GM19468 (cell line): ENCODE data around the gene KAZN.
"Not testable (repeated sequence)": the region's sequence is repeated elsewhere in the genome, so short reads cannot be mapped to it uniquely, and the experiment has no call there.

ENCODE experiments used
- ATAC-seq: cut with Tn5 transposase; IDR thresholded peaks from one replicate; pipeline ENCODE4 v1.9.1; 2021; ENCODE audit warnings: mild to moderate bottlenecking, moderate library complexity, moderate number of reproducible peaks; ENCODE audit not compliant: unreplicated experiment; ENCODE audit errors: extremely low read depth

KAZN gene

DNA sequence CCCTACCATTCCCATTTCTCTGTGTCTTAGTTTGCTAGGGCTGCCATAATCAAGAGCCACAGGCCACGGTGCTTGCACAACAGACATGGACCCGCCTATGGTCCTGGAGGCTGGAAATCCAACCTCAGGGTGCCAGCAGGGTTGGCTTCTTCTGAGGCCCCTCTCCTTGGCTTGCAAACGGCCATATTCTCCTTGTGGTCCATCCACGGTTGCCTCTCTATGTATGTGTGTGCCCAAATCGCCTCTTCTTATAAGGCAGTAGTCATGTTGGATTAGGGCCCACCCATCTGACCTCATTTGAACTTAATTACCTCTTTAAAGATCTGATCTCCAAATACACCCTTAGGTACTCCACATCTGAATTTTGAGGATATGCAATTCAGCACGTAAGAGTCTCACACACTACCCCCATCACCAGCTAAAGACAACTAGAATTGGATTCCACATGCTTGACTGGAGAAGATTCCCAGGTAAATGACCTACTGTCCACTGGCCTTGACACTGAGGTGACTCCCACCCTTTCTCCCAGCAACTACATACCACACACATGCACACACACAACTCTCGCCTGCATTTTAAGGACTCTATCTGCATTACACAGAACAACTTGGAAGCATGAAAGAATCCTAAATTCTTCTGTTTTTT is 526.7 kb downstream of the KAZN start:
- ATAC-seq = no peak

DNA sequence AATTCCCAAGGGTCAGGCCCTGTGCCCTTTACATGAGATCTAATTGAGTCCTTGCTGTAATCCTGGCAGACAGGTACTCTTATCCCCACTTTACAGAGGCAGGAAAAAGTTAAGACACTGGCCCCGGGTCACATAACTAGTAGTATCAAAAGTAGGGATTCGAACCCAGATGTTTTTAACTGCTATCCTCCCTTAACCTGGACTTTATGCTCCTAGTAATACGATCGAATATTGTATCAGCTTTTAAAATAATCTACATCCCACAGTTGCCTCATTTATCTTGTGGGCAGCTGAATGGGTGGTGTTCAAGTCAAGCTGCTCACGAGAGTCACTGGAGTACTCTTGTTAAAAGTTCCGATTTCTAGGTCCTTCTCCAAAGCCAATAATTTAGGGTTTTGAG is 529.6 kb downstream of the KAZN start:
- no peak for ATAC-seq

DNA sequence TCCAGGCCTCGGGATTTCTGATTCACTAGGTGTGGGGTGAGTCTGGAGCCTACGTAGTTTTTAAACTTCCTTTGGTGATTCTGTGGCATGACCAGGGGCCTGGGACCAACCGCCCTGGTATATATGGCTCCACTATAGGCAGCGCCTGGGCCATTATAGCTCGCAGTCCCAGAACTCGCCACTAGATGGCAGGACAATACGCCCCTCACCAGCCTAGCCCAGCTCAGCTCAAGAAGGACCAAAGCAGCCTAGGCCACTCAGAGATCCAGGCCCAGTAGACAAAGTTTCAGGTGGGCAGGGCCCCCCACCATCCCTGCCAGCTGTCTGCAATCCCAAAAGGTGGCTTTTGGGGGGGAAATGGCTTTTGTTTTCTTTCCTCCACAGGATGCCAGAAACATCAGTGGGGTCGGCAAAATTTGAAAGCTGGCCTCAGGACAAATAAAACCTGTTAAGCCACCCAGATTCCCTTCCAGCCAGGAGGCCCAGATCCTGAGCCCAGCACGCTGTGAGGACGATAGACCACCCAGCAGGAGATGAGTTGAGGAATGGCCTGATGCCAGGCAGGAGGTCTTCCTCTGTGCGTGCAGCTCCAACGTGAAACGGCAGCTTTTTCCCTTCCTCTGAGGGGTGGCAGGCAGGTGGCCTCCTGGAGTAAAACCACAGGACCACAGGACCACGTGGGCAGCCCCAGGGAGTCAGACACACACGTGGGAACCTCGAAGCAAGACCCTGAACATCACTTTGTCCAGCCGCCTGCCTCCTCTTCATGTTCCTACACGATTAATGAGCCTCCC is 530.2 kb downstream of the KAZN start:
- ATAC-seq = no peak

DNA sequence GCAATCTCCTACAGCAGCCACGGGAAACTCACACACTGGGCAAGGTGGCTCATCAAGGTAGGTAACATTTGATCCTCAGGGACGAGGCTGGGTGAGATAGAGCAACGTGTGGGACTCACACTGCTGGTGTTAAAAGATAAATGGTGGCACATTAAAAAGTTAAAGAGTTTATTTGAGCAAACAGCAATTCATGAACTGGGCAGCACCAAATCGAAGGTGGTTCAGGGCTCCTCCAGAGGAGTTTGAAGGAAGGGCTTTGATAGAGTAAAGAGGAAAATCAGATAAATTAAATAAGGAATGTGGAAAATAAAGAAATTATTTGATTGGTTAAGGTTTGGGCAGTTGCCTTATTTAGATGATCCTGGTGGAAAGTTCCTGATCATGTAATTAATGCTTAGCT is 531.5 kb downstream of the KAZN start:
- no peak for ATAC-seq

DNA sequence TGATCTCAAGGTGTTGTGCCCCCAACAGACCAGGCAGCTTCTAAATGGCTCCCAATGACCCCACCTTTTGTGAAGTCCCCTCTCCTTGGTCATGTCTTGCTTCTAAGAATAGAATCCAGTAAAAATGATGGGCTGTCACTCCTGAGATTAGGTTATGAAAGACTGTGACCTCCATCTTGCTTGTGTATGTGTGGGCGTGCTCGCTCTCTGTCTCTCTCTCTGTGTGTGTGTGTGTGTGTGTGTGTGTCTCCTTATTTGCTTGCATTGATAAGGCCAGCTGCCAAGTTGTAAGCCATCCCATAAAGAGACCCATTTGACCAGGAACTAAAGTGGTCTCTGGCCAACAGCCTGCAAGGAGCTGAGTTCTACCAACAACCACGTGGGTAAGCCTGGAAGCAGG is 532.1 kb downstream of the KAZN start:
- no peak for ATAC-seq

DNA sequence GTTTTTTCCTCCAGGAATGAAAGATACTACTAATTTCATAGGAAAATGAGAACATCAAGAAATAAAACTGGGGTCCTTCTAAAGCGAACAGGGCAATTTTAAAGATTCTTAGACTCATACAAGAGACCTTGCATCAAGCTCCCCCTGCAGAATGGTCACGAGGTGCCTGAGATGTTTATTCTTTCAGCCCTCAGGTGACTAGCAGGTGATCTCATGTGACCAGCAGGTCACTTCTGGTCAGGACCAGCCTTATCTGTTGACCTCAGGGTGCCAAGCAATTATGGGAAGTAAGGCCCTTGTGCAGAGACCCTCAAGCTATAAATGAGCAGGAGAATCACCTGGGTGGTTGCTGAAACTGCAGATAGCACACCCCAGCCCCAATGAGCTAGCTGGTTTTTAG is 534.5 kb downstream of the KAZN start:
- no peak for ATAC-seq

DNA sequence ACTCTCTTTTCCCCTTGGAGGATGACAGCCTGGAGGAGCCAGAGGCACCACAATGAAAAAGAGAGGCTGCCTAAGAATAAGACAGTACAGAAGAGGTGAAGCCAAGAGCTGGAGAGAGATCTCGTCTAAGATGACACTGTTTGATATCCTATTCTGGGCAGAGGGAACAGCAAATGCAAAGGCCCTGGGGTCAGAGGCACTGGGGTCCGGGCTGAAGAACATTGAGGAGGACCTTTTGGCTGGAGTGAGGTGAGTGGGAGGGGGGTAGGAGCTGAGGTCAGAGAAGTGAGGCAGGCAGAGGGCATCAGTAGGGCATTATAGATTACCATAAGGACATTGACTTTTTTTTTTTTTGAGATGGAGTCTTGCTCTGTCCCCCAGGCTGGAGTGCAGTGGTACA is 535.8 kb downstream of the KAZN start:
- ATAC-seq = no peak

DNA sequence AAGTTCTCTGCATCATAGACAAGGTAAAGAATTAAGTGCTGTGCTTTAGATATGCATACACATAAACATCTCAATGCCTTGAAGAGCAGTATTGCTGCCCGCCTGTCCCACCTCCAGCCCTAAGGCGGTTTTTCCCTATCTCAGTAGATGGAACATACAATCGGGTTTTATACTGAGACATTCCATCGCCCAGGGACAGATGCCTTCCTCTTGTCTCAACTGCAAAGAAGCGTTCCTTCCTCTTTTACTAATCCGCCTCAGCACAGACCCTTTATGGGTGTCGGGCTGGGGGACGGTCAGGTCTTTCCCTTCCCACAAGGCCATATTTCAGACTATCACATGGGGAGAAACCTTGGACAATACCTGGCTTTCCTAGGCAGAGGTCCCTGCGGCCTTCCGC is 537.1 kb downstream of the KAZN start:
- ATAC-seq = not testable (repeated sequence)

DNA sequence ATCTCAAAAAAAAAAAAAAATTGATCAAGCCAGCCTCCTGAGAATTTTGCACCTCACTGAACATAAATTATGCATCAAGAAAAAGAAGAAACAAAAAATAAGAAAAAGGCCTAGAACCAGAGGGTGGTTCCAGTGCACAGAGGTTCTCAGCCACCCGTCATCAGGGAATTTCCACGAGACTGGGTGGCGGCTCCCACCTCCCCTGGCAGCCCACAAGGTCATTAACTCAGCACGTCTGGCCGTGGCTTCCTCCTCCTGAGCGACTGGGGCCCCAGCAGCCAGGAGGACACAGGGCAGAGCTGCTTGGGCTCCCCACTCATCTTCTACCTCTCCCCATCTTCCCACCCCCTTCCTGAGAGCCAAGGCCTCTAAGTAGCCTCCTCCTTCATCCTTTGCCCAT is 539.3 kb downstream of the KAZN start:
- no peak for ATAC-seq

DNA sequence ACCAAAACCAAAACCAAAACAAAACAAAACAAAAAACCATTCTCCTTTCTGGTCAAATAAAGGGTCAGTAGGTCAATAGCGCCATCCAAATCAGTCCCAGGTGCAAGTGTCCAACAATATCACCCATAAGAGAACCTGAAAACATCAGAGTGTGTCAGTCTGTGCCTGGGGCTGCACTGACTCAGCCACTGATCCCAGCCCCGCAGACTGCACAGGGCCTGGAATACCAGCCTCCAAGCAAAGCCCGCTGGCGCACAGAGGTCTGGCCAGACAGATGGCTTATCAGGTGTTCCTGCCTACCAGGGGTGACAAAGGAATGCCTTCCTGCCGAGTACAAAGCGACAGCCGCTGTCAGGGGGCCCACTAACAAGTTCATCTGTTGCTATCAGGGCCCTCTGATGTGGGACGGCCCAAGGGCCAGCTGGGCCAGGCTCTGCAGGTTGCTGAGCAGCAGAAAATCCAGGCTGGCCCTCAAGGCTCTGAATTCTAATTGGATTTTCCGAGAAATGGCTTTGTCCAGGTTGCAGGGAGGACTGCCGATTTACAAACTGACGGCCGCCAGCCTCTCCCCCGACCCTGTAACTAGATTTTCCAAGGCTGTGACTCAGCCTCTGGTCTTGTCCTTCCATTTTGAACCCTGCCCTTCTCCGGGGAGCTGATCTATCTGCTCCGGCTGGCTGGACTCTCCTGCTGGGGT is 541.3 kb downstream of the KAZN start:
- no peak for ATAC-seq

DNA sequence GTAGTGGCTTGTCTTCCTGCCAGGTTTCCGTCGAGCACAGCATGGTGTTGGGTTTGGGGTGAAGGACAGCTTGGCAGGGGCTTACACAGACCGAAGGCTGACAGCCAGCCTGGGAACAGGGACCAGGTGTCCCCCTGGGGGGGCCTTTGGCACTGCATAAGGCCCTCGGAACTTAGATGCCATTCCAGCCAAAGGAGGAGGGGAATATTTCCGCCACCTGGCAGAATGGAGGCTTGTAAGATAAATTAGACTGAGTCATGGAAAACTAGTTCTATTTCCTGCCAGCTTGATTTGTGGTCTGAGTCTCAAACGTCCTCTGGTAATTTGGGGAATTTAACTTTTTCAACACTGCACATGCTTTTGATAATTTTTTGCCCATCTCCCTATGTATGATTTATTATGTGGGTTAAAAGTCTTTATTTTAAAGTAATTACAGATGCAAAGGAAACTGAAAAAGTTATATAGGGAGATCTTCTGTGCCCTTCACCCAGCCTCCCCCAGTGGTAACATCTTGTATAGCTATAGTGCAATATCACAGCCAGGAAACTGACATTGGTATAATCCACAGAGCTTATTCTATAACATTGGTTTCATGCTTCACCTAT is 543.6 kb downstream of the KAZN start:
- no peak for ATAC-seq

DNA sequence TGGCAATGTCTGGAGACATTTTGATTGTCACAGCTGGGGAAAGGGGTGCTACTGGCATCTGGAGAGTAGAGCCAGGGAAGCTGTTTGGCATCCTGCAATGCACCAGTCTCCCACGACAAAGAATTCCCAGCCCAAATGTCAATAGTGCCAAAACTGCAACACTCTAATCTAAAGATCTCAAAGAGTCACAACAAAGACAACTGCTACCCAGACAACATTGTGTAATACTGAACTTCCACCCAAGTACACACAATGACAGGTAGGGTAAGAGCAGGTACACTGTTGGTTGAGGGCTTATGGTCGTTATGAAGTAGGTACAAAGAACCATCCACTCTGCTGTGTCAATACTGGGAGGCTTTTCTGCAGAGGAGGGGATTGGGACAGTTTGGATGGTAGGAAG is 546.8 kb downstream of the KAZN start:
- ATAC-seq = no peak

DNA sequence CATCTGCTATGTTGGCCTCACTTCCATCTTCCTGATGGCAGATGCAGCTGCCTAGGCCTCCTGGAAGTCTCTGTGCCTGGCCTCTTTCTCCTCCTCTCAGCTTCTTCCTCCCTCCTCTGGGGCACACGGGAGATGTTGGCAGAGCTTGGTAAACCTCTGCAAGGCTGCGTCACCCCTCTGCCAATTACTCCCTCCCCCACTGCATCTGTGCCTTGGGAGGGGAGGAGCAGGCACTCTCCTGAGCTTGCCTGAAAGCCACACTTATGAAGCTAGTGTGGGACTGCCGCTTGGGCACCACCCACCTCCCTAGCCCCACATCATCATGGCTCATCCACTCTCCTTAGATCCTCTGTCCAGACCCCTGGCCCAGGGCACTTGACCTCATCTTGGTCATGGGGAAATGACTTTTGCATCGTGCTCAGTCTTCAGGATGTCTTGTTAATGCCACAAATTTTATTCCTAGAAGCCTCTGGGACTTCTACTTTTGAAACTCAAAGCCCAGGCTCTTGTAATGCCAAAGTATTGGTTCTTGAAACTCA is 547.7 kb downstream of the KAZN start:
- no peak for ATAC-seq

DNA sequence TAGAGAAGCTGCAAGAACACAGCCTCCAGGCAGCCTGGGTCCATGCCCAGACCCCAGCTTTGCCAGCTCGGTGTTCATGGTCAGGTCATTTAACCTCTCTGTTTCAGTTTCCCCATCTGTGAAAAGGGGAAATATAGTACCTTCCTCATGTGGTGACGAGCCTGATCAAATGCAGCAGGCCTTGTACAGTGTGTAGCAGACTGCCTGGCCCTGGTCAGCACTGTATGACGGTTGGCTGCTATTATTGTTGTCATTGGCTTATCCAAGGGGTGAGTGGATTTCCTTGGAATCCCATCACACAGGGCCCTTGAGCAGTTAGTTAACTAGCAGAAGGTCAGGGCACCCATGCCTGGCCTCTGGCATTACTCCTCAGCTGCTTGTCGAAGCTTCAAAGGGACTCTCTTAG is 548.5 kb downstream of the KAZN start:
- ATAC-seq = no peak

DNA sequence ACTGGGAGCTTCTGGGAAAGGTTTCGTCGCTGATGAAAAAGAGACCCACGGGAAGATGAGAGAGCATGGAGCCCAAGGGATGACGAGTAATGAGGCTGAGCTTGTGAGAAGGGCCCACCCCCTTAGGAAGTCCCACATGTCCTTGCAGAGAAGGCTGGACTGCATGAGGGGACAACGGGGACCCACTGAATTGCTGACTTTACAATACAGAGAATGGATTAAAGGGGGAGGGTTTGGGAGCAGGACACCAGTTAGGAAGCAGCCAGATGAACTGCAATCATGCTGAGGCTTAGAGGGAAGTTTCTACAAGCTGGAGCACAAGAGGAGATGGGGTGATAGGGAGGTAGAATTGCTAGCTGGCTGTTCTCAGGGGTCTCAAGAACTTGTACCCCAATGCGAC is 549.5 kb downstream of the KAZN start:
- ATAC-seq = no peak

DNA sequence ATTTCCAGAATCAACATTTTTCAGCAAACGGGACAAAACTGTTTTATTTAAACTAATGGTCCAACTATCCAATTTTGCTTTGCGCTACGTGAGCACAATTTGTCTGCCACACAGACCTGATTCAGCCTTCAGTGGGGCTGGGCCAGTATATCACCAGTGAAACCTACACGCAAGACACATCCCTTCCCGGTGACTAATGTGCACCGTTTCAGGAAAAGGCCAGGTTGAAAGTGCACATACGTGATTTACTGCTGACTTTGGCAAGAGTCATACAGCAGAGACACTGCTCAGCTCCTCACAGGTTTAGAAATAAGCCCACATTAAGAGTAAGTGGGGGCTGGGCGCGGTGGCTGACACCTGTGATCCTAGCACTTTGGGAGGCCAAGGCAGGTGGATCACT is 550.0 kb downstream of the KAZN start:
- ATAC-seq = no peak

DNA sequence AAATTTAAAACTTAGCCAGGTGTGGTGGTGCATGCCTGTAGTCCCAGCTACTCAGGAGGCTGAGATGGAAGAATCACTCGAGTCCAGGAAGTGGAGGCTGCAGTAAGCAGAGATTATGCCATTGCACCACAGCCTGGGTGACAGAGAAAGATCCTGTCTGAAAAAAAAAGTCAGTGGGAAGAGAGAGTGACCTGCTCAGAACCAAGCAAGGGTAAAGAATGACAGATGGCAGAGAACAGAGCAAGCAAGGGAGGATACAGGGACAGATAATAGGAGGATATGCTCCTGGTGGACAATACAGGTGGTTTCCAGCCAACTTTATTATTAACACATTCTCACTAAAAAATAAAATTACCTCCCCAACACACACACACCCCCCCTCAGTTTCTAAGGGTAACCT is 550.5 kb downstream of the KAZN start:
- ATAC-seq = no peak

DNA sequence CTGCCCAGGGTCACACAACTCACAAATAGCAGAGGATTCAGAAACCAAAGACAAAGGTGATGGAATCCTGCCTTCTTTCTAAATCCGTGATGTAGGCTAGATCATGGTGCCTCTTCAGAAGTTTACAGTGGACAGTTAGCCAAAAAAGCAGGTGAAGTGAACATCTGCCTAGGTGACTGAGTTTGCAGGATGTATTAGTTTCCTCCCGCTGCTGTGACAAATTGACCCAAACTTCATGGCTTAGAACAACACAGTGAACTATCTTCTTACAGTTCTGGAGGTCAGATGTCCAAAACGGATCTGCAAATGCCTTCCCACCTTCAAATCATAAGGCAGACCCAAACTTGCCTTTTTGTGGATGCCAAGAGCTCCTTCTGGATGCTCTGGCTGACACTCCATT is 551.9 kb downstream of the KAZN start:
- no peak for ATAC-seq

DNA sequence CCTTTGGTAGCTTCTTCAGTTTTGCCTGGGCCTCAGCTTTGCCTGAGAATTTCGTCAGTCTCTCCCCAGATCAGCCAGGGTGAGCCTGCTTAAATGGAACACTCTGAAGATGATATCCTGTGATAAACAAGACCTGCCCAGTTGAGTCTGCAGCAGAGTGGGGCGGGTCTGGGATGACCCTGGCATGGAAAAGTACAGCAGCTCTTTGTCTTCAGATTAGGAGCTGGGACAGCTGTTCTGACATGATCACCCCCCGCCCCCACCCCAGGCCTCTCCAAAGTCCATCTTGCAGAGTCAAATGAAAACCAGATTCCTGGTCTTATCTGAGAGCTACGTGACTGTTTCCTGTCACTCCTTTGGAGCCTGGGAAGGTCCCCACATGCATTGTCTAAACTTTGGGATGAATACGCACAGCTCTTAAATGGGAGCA is 552.9 kb downstream of the KAZN start:
- ATAC-seq = no peak

DNA sequence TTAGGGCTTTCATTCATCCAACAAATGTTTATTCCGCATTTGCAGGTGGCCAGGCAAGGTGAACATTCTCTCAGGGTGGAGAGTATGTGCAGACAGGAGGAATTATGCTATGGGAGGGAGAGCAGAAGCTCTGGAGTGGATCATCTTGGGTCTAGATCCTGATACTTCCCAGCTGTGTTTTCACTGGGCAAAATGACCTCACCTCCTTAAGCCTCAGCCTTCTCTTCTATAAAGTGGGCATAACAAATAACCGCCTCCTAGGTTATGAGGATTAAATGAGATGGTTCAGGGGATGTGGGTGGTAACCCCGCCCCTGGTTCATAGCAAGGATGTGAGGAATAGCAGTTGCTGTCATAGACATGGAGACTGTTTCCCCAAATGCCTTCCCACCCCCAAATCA is 553.4 kb downstream of the KAZN start:
- ATAC-seq = no peak
